HG03108 (cell line): Measurements from ENCODE around the gene OR6J1.
"Not testable (repeated sequence)": the region's sequence is repeated elsewhere in the genome, so short reads cannot be mapped to it uniquely, and the experiment has no call there.

Source experiments
- ATAC-seq: cut with Tn5 transposase; IDR thresholded peaks from one replicate; pipeline ENCODE4 v1.9.1; 2021; ENCODE audit warnings: moderate library complexity; ENCODE audit not compliant: unreplicated experiment

OR6J1 gene

GRCh38 chr14:22610931-22611330, 33.2 kb downstream of the OR6J1 start:
- ATAC-seq = no peak

DNA sequence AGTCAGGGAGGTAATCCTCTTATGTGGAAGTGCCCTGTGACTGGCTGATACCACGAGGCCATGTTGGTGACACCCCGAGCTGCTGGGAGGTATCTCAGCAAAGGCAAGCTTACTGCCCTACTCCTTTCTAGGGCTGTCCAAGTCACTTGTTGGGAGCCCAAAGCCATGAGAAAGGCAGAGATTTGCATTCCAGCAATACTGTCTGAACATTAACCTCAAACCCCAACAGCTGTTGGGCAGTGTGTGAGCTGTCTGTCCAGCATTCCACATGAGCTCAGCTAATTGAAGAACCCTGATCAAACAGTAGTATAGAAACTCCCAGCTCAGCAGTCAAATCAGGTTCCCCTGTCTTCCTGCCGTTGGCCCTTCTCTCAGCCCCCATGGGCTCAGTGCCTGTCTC, 36.9 kb downstream of the OR6J1 start:
- no peak for ATAC-seq

DNA sequence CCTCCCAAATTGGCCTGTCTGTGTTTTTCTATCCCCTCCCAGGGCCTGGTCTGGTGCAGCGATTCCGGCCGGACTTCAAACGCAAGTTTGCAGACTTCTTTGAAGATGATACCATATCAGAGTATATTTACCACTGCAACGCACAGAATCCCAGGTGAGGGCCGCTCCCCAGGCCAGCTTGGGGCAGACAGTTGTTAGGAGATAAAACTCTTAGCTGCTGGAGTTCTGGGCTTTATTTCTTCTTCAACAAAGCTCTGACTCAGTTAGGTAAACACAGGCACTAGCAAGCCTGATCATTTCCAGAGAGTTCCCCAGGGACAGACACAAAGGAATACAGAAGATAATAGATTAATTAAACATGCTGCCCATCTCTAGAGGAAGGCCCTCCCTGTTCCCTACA, 37.8 kb downstream of the OR6J1 start:
- ATAC-seq = no peak

DNA sequence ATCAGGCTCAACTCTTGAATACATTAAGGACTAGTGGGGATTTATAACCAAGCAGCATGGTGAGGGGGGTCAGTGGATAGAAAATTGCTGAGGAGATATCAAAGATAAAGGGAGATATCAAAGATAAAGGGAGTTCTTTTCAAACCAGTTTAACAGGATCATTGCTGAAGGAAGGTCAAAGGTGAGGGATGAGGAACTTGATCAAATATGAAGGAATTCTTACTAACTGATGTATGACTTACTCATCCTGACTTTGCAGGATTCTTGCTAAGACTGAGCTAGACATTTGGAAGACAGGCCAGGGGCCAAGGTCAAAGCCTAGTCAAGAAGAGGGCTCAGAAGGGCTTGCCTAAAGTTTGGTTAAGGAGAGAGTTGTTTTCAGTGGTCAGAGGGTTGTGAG, 41.3 kb downstream of the OR6J1 start:
- ATAC-seq = no peak

GRCh38 chr14:22601996-22602395, 42.2 kb downstream of the OR6J1 start:
- ATAC-seq = no peak

- no peak for ATAC-seq
Observed at GRCh38 chr14:22601456-22601855, 42.7 kb downstream of the OR6J1 start.

DNA sequence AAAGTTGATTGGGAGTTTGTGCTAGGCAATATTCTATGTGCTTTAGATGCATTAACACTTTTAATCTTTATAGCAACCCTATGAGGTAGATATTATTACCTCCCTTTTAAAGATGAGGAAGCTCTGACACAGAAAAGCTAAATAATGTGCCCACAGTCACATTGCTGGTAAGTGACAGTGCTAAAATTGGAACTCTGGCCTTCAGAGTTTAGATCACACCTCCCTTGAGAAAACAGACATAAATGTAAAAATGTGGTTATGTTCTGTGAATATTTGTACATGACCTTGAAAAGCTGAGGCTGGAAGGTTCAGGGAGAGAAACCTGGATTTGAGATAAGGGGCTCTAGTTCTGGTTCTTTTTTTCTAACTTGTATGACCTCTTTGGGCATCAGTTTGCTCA, 44.1 kb downstream of the OR6J1 start:
- ATAC-seq = no peak

- ATAC-seq = no peak
Observed at GRCh38 chr14:22599349-22599748, 44.8 kb downstream of the OR6J1 start.

DNA sequence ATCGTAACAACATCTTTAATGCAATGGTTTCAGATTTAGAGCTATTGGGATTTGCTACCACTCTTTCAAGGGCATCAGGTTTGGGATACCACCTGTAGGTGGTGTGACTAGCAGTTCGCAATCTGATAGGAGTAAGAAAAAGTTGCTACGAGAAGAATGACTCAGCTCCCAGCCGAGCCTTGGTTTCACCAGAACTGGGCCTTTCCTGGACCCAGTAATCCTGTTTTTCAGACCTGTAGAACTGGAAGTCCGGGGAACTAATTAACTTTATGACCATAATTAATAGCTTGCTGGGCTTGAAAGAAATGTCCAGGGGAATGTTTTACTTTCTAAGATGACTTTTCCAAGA, 45.3 kb downstream of the OR6J1 start:
- no peak for ATAC-seq

DNA sequence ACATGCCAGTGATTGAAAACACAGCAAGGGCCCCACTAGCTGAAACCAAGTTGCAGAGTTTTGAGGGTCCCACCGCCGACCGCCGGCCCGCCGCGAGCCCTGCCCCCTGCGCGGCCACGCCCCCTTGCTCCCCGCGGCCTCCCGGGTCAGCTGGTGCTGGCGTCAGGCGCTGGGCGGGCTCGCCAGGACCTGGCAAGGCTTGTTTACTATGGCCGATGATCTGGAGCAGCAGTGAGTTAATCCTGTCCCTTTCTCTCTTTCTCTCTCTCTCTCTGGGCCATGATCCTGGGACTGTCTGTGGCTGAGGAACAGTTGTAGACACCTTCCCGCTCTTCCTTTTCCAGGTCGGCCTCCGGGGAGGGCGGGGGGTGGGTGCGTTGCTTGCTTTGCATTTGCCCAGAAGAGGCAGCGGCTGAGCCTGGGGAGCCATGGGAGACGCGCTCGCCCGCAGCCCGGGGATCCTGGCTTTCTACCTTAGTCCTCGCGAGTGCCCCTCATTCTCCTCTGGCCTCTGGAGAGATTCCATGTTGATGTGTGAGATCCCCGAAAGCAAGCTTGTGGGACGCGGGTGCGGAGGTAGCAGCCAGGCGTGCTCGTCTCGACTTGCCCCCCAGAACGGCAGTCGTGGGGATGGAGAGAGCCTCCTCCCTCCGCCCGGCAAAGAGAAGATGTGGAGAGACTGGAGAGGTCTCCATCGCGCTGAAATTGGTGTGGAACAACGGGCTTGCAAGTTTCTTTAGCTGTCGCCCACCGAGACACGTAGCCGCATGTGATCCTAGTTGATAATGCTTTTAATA, 45.9 kb downstream of the OR6J1 start, which contains the start of gene ABHD4:
Gene ABHD4, plus strand, starts transcription at position 202 of the 797 bp plus-strand sequence. Its CDS starts 7 bp downstream, at position 209.
- ATAC-seq = peak; percentile 87

GRCh38 chr14:22597771-22598098, 46.4 kb downstream of the OR6J1 start:
- peak; percentile 24 for ATAC-seq

- no peak for ATAC-seq
Observed at GRCh38 chr14:22597265-22597664, 46.9 kb downstream of the OR6J1 start.

DNA sequence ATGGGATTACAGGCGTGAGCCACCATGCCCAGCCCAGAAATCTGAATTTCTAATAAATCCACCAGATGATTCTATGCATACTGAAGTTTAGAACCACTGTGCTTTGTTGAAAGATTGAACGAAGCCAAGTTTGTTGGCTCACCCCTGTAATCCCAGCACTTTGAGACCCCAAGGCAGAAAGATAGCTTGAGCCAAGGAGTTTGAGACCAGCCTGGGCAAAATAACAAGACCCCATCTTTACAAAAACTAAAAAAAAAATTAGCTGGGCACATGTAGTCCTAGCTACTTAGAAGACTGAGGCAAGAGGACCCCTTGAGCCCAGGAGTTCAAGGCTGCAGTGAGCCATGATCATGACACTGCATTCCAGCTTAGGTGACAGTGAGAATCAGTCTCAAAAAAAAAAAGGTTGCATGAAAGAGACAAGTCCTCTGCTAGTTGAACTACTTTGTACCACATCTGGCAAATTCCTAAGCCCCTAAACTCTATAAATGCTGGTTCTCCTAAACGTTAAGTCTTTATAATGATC, 47.7 kb downstream of the OR6J1 start:
- ATAC-seq = no peak

GRCh38 chr14:22594156-22594716, 49.9 kb downstream of the OR6J1 start:
- no peak for ATAC-seq

DNA sequence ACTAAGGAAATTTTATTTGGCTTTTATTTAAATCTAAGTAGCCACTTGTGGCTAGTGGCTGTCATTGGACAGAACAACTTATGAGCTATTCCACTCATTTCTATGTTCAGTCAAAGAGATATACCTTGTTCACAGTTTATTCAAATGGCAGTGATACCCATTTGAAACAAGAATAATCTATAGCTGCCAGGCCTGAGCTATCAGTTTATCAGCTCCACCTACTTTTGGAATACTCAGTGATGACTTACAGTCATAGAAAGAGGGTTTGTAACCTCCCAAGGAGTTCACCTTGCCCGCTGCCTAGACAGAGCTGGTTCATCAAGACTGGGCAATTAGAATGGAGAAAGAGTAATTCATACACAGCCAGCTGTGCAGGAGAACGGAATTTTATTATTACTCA, 50.6 kb downstream of the OR6J1 start:
- ATAC-seq = no peak

GRCh38 chr14:22593189-22593588, 51.0 kb downstream of the OR6J1 start:
- no peak for ATAC-seq

DNA sequence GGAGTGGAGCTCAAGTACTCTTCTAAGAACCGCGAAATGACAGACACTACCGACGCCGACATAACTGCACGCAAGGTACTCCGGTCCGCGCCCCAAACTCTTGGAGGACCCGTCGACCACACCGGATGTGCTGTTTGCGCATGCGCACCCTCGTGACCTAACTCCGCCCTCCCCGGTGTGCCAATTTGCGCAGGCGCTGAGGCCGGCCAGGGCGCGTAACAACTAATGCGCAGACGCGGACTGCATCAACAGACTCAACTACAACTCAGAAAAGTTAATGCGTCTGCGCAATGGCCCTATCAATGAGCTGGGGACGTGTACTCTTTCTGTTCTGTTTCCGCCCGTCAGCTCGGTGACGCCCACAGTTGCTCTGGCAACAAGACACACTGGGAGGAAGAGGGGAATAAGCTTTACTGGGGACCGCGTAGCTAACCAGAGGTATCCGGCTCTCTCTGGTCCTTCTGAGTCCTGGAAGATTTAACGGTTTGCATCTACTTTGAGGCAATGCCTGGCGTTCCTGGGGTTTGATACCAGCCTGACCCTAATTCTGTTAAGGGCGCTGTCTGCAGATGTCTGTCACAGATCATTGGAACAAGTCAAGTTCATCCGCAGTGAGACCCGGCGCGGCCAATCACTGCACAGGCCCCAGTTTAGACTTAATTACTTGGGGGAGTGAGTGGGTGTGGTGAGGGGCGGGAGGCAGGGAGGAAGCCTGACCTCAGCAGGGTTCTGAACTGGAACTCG, 54.9 kb downstream of the OR6J1 start, which contains the start of gene DAD1:
Gene DAD1, minus strand, starts transcription at position 129 of the 744 bp plus-strand sequence. Its CDS starts 67 bp downstream, at position 62.
- ATAC-seq = peak; percentile 94

- no peak for ATAC-seq
Observed at GRCh38 chr14:22588526-22589095, 55.5 kb downstream of the OR6J1 start.

DNA sequence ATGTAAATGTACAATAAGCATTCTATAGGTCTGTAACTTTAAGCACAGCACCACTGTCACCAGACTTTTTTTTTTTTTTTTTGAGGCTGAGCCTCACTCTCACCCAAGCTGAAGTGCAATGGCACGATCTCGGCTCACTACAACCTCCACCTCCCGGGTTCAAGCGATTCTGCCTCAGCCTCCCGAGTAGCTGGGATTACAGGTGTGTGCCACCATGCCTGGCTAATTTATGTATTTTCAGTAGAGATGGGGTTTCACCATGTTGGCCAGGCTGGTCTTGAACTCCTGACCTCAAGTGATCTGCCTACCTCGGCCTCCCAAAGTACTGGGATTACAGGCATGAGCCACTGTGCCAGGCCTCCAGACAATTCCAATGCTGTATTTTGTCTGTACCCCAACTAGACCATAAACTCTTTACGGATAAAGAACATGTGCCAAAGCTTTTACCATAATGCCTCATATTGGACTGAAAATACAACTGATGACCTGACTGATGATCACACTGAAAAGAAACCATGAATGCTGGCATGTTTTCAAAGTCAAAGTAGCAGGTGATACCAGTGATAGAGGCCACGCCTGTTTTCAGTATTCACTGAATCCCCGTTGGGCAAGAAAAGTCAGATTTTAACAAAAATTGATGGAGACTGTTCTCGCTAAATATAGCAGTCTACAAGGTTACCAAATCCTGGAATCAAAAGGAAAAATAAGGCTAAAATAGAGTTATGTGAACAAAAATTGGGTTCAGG, 56.3 kb downstream of the OR6J1 start:
- ATAC-seq = not testable (repeated sequence)

GRCh38 chr14:22587247-22587646, 56.9 kb downstream of the OR6J1 start:
- no peak for ATAC-seq

DNA sequence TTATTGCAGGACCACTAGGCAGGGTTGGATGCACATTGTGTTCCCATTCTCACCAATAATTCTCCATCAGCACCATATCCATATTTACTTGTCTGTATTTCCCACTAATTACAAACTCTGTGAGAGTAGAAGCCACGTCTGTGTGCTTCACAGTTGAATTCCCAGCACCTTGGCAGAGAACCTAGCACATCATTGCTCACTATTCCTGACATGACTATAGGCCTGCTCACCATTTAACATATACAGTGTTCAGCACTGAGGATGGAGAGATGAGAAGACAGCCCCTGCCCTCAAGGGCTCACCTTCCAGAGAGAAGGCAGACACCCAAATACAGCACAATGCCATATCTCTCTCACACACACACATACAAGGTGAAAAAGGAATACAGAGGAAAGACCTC, 60.2 kb downstream of the OR6J1 start:
- ATAC-seq = no peak
